IPS-15b (cell line): ENCODE measurements around the gene BAHCC1.

ENCODE experiments used
- H3K27me3 ChIP-seq: one replicate; pipeline ENCODE4 v1.6.1; 2013; ENCODE audit warnings: low read length; ENCODE audit not compliant: control insufficient read depth, insufficient read depth
- H3K36me3 ChIP-seq: one replicate; pipeline ENCODE4 v1.6.1; 2013; ENCODE audit warnings: low read length; ENCODE audit not compliant: control insufficient read depth, insufficient read depth
- H3K4me1 ChIP-seq: one replicate; pipeline ENCODE4 v1.6.1; 2013; ENCODE audit warnings: mild to moderate bottlenecking, low read length; ENCODE audit not compliant: control insufficient read depth, insufficient read depth
- H3K4me3 ChIP-seq: one replicate; pipeline ENCODE4 v1.5.1; 2013; ENCODE audit warnings: low read depth, low read length
- H3K9ac ChIP-seq: one replicate; pipeline ENCODE4 v1.6.1; 2013; ENCODE audit warnings: low read depth, mild to moderate bottlenecking, low read length
- H3K9me3 ChIP-seq: one replicate; pipeline ENCODE4 v1.6.1; 2013; ENCODE audit warnings: mild to moderate bottlenecking, low read length; ENCODE audit not compliant: control insufficient read depth, insufficient read depth

BAHCC1 gene

DNA sequence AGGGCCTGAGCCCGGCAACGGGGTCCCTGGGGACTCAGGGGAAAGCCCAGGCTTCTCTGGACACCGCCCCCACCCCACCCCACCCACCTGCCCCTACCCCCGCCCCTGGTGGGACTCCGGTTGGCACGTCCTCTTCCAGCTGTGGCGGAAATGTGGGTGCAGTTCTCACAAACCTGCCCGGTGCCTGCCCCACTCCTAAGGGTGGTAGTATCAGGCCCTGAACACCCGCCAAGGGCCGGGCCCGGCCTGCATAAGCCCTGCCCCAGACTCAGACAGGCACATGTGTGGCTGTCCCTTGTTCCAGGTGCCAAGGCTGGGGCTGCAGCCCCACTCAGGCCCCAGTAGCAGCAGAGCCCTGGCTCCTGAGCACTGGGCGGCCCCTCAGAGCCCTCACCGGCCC lies 59.2 kb downstream of the BAHCC1 start:
- H3K9me3 ChIP-seq, result no peaks in the 10 kb centered on the region
- no peaks in the 10 kb centered on the region for H3K4me1 ChIP-seq
- H3K9ac ChIP-seq, result no peak overlapping the region
- H3K36me3 ChIP-seq, result peaks cover 3% of the 10 kb centered on the region
- H3K27me3 ChIP-seq, result no peaks in the 10 kb centered on the region
- H3K4me3 ChIP-seq, result no peak overlapping the region

- Histone ChIP-seq H3K36me3 (no peaks in the 10 kb centered on the region), H3K27me3 (no peaks in the 10 kb centered on the region), H3K9me3 (no peaks in the 10 kb centered on the region), H3K4me3 (no peak overlapping the region), H3K4me1 (no peaks in the 10 kb centered on the region), H3K9ac (no peak overlapping the region)
Observed at GRCh38 chr17:81455387-81455786, 60.1 kb downstream of the BAHCC1 start.

GRCh38 chr17:81456091-81456490 lies 60.8 kb downstream of the BAHCC1 start:
- Histone ChIP-seq H3K27me3 (no peaks in the 10 kb centered on the region), H3K4me3 (no peak overlapping the region), H3K36me3 (no peaks in the 10 kb centered on the region), H3K9me3 (no peaks in the 10 kb centered on the region), H3K9ac (no peak overlapping the region), H3K4me1 (no peaks in the 10 kb centered on the region)

- H3K4me1 ChIP-seq, result no peaks in the 10 kb centered on the region
- H3K36me3 ChIP-seq, result no peaks in the 10 kb centered on the region
- no peak overlapping the region for H3K4me3 ChIP-seq
- H3K9me3 ChIP-seq, result no peaks in the 10 kb centered on the region
- no peaks in the 10 kb centered on the region for H3K27me3 ChIP-seq
- no peak overlapping the region for H3K9ac ChIP-seq
Observed at GRCh38 chr17:81456798-81457197, 61.5 kb downstream of the BAHCC1 start.

GRCh38 chr17:81457401-81457800 lies 62.1 kb downstream of the BAHCC1 start:
- Histone ChIP-seq H3K4me1 (no peaks in the 10 kb centered on the region), H3K27me3 (no peaks in the 10 kb centered on the region), H3K36me3 (no peaks in the 10 kb centered on the region), H3K4me3 (no peak overlapping the region), H3K9me3 (no peaks in the 10 kb centered on the region), H3K9ac (no peak overlapping the region)

GRCh38 chr17:81457917-81458555 lies 62.8 kb downstream of the BAHCC1 start:
- no peak overlapping the region for H3K4me3 ChIP-seq
- H3K9me3 ChIP-seq, result no peaks in the 10 kb centered on the region
- H3K36me3 ChIP-seq, result no peaks in the 10 kb centered on the region
- no peaks in the 10 kb centered on the region for H3K27me3 ChIP-seq
- H3K9ac ChIP-seq, result no peak overlapping the region
- no peaks in the 10 kb centered on the region for H3K4me1 ChIP-seq

- Histone ChIP-seq H3K36me3 (no peaks in the 10 kb centered on the region), H3K4me1 (no peaks in the 10 kb centered on the region), H3K27me3 (no peaks in the 10 kb centered on the region), H3K9me3 (no peaks in the 10 kb centered on the region), H3K4me3 (no peak overlapping the region), H3K9ac (no peak overlapping the region)
Observed at GRCh38 chr17:81458628-81459027, 63.4 kb downstream of the BAHCC1 start.

GRCh38 chr17:81459224-81459623 lies 64.0 kb downstream of the BAHCC1 start:
- Histone ChIP-seq H3K36me3 (no peaks in the 10 kb centered on the region), H3K4me3 (no peak overlapping the region), H3K27me3 (no peaks in the 10 kb centered on the region), H3K4me1 (no peaks in the 10 kb centered on the region), H3K9ac (no peak overlapping the region), H3K9me3 (no peaks in the 10 kb centered on the region)

- Histone ChIP-seq H3K4me1 (no peaks in the 10 kb centered on the region), H3K9ac (no peak overlapping the region), H3K4me3 (no peak overlapping the region), H3K27me3 (no peaks in the 10 kb centered on the region), H3K9me3 (no peaks in the 10 kb centered on the region), H3K36me3 (no peaks in the 10 kb centered on the region)
Observed at GRCh38 chr17:81459864-81460263, 64.6 kb downstream of the BAHCC1 start.

- Histone ChIP-seq H3K4me3 (no peak overlapping the region), H3K4me1 (no peaks in the 10 kb centered on the region), H3K9ac (no peak overlapping the region), H3K36me3 (no peaks in the 10 kb centered on the region), H3K27me3 (no peaks in the 10 kb centered on the region), H3K9me3 (no peaks in the 10 kb centered on the region)
Observed at GRCh38 chr17:81460856-81461460, 65.7 kb downstream of the BAHCC1 start.

- Histone ChIP-seq H3K4me3 (no peak overlapping the region), H3K4me1 (no peaks in the 10 kb centered on the region), H3K36me3 (no peaks in the 10 kb centered on the region), H3K9ac (no peak overlapping the region), H3K9me3 (no peaks in the 10 kb centered on the region), H3K27me3 (no peaks in the 10 kb centered on the region)
Observed at GRCh38 chr17:81461607-81462500, 66.6 kb downstream of the BAHCC1 start.
